GM18868 (cell line): ENCODE results near the gene OR7C2.

ENCODE experiments used
- ATAC-seq: cut with Tn5 transposase; IDR thresholded peaks from one replicate; pipeline ENCODE4 v1.9.1; 2021; ENCODE audit warnings: mild to moderate bottlenecking, moderate library complexity; ENCODE audit not compliant: unreplicated experiment

The OR7C2 gene

DNA sequence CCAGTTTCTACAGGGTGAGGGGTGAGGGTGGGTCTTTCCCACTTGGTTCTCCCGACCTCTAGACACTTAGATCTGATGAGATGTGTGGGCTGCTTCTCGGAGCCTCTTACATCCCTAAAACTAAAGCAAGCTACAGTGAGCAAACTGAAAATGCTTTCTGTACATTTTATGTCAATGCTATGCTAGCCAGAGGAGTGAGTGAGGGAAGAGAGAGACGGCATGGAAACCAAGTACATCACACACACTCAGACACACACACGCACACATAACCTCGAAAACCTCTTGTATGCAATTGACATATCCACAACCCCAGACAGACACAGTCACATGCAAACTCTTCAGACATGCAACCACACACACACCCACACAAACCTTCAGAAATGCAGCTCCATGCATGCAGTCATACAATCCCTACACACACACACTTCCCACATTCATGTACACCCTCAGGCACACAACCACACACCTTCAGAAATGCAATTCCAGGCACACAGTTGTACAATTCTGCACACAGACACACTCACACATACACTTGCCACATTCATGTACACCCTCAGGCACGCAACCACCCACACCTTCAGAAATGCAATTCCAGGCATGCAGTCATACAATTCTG is 37.0 kb downstream of the OR7C2 start:
- ATAC-seq, result no peak

DNA sequence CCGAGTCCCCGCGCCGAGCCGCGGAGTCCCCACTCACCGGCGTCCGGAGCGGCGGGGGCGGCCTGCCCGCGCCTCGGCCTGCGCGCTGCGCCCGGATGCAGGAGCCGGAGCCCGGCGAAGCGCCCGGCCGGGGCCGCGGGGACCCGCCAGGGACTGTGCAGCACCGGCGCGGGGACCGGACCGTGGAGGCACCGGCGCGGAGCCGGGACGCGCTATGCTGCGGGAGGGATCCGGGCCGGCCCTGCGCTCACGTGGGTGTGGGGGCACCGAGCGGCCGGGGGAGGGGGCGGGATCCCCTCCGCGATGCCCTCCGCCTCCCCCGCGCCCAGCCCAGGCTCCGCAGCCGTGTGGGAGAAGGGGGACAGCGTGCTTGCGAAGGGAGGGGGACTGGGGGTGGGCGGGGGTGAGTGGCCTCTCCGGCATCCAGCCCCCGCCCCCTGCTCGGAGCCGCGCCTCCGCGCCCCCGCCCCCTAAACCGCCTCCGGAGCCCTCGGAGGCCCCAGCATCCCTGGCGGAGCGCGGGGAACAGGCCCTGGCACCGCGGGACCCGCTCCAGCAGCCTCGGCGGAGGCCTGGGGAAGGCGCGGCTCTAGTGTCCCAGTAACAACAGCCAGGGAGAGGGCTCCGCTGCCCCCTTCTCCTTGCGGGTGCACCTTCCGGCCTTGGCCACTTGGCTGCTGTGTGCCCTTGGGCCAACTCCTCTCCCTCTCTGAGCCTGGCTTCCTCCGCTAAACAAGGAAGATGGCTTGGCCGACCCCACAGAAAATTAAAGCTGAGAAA is 38.4 kb downstream of the OR7C2 start, which contains the start of gene SLC1A6:
SLC1A6 (minus strand) TSS at position 389 of the 780 bp plus-strand sequence. CDS start 6,954 bp downstream, outside the sequence.
- ATAC-seq, result no peak

DNA sequence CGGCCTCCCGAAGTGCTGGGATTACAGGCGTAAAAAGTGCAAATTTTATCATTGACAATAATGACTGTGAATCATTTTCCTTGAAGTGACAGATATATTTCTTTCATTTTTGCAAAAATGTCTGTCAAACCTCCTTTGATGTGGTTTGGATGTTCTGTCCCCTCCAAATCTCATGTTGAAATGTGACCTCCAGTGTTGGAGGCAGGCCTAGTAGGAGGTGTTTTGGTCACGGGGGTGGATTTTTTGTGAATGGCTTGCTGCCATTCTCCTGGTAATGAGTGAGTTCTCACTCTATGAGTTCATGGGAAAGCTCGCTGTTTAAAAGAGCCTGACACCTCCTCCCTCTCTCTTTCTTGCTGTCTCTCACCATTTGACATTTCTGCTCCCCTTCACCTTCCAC is 43.8 kb downstream of the OR7C2 start:
- no peak for ATAC-seq
